Thyroid gland (tissue), 4 donors: ENCODE measurements around the gene CHPF. TPM values are rescaled to one million over a fixed set of nuclear protein-coding genes. Genes with fewer than 3 reads are reported as not detected.
A peak's percentile ranks its signal among the peaks of the same experiment; 100 is the strongest.

Experiments
- DNase-seq, 2 donors: peaks; one replicate each; pipeline ENCODE4 v3.0.0-alpha.2; 2019
- H3K27ac ChIP-seq, 3 donors: fragments of 200-600 bp; sonication (generic); 1 replicate in 2 of 3; 2 replicates in 1 of 3; pipeline ENCODE4 v1.5.1; 2016 to 2019; ENCODE audit warnings: mild to moderate bottlenecking in 1 of 3, moderate library complexity in 1 of 3
- H3K27me3 ChIP-seq: fragments of 200-600 bp; sonication (generic); one replicate; pipeline ENCODE4 v1.5.1; 2019
- H3K36me3 ChIP-seq, 2 donors: fragments of 200-600 bp; sonication (generic); one replicate each; pipeline ENCODE4 v1.5.1; 2016 to 2019
- H3K4me1 ChIP-seq, 2 donors: fragments of 200-600 bp; sonication (generic); one replicate each; pipeline ENCODE4 v1.5.1; 2017 to 2019
- H3K4me3 ChIP-seq, 3 donors: fragments of 200-600 bp; sonication (generic); replicated peaks in 1 of 3; 1 replicate in 2 of 3; 2 replicates in 1 of 3; pipeline ENCODE4 v1.5.1; 2016; ENCODE audit warnings: mild to moderate bottlenecking in 1 of 3
- H3K9me3 ChIP-seq: fragments of 200-600 bp; sonication (generic); one replicate; pipeline ENCODE4 v1.5.1; 2017
- POLR2A ChIP-seq, 2 donors: fragments of 450-650 bp; IDR thresholded peaks; one replicate each; pipeline ENCODE4 v1.6.1; 2017; ENCODE audit warnings: antibody characterized with exemption in 2 of 2, mild to moderate bottlenecking in 2 of 2, moderate library complexity in 1 of 2
- WGBS, 2 donors: methylation state at CpG; one replicate each; pipeline ENCODE4 v1.1.5; 2017; 5-methylcytosine and 5-hydroxymethylcytosine counted together
- intact Hi-C: fragments of 100-400 bp; cut with DNase I; formaldehyde crosslinking; loops from one replicate; pipeline ENCODE4 v1.15.1; 2023
- total RNA-seq, 4 donors: library from RNA; depleted of rRNA; stranded (reverse); fragments of >200 nt; gene quantifications; one replicate each; pipeline ENCODE4 v1.2.3, GENCODE V29; 2016
- TF ChIP-seq, protein P1 (sequence below), 6 experiments: fragments of 200-600 bp in 3 of 6; fragments of 450-650 bp in 3 of 6; sonication (generic) in 3 of 6; IDR thresholded peaks; one replicate each; pipeline ENCODE4 v1.5.1; 2016 to 2019; ENCODE audit warnings: antibody characterized with exemption in 6 of 6, mild to moderate bottlenecking in 2 of 6, inconsistent platforms in 1 of 6, moderate library complexity in 1 of 6

The CHPF gene
- total RNA-seq, 4 donors from 2014 or later = 57.2 to 194 (median 141) TPM

GRCh38 chr2:219553463-219553963 is 9.9 kb upstream of the CHPF start:
- DNase-seq = no peak
- intact Hi-C loops = no loop called here
- no peak overlapping the region for H3K4me3 ChIP-seq
- no peak overlapping the region for H3K27ac ChIP-seq
- peaks cover 16 to 21% of the 10 kb centered on the region in 2 donors for H3K4me1 ChIP-seq
- H3K36me3 ChIP-seq = no peaks in the 10 kb centered on the region
- TF ChIP-seq POLR2A (IDR thresholded peaks at IDR 0.05) = no peak
- TF ChIP-seq, protein P1, sequence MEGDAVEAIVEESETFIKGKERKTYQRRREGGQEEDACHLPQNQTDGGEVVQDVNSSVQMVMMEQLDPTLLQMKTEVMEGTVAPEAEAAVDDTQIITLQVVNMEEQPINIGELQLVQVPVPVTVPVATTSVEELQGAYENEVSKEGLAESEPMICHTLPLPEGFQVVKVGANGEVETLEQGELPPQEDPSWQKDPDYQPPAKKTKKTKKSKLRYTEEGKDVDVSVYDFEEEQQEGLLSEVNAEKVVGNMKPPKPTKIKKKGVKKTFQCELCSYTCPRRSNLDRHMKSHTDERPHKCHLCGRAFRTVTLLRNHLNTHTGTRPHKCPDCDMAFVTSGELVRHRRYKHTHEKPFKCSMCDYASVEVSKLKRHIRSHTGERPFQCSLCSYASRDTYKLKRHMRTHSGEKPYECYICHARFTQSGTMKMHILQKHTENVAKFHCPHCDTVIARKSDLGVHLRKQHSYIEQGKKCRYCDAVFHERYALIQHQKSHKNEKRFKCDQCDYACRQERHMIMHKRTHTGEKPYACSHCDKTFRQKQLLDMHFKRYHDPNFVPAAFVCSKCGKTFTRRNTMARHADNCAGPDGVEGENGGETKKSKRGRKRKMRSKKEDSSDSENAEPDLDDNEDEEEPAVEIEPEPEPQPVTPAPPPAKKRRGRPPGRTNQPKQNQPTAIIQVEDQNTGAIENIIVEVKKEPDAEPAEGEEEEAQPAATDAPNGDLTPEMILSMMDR (IDR thresholded peaks at IDR 0.05) = no peak
- H3K9me3 ChIP-seq = no peaks in the 10 kb centered on the region
- 70 to 77% methylated on average over 12 of the region's 12 CpGs for WGBS, 2 donors
- no peaks in the 10 kb centered on the region for H3K27me3 ChIP-seq

- peaks cover 16 to 21% of the 10 kb centered on the region in 2 donors for H3K4me1 ChIP-seq
- no peaks in the 10 kb centered on the region for H3K36me3 ChIP-seq
- H3K27ac ChIP-seq = no peak overlapping the region
- no peaks in the 10 kb centered on the region for H3K27me3 ChIP-seq
- peak overlapping the region in 2 of 3 donors; percentile 22 to 41 for H3K4me3 ChIP-seq
- intact Hi-C loops = no loop called here
- H3K9me3 ChIP-seq = no peaks in the 10 kb centered on the region
- no peak for DNase-seq
- WGBS, 2 donors = 12 to 37% methylated on average over 5 to 7 of the region's 7 CpGs
- TF ChIP-seq POLR2A (IDR thresholded peaks at IDR 0.05) = no peak
- TF ChIP-seq, protein P1 (IDR thresholded peaks at IDR 0.05) = no peak
These were observed 9.5 kb upstream of the CHPF start for GRCh38 chr2:219553168-219553417.

- H3K9me3 ChIP-seq = no peaks in the 10 kb centered on the region
- peak; percentile 88 for DNase-seq
- no peaks in the 10 kb centered on the region for H3K36me3 ChIP-seq
- intact Hi-C loops = no loop called here
- TF ChIP-seq POLR2A (IDR thresholded peaks at IDR 0.05) = peak in 1 of 2 donors; percentile 27
- TF ChIP-seq, protein P1 (IDR thresholded peaks at IDR 0.05) = no peak
- H3K4me3 ChIP-seq = peak overlapping the region; percentile 17 to 41 (median 22)
- H3K27me3 ChIP-seq = no peaks in the 10 kb centered on the region
- H3K4me1 ChIP-seq = peaks cover 16 to 21% of the 10 kb centered on the region in 2 donors
- WGBS, 2 donors = 0% methylated on average over 12 of the region's 99 CpGs; no CpG with 5 or more reads in 1 of the 2 donors
- H3K27ac ChIP-seq = peak overlapping the region in 1 of 3 donors; percentile 47
These were observed 9.0 kb upstream of the CHPF start for GRCh38 chr2:219552382-219553167.

- Histone ChIP-seq H3K27ac (peak overlapping the region in 1 of 3 donors; percentile 47), H3K9me3 (no peaks in the 10 kb centered on the region), H3K27me3 (no peaks in the 10 kb centered on the region), H3K36me3 (no peaks in the 10 kb centered on the region), H3K4me1 (peaks cover 16 to 21% of the 10 kb centered on the region in 2 donors), H3K4me3 (peak overlapping the region in 2 of 3 donors; percentile 17 to 41)
- WGBS, 2 donors = 6 to 8% methylated on average over 7 to 31 of the region's 54 CpGs
- intact Hi-C loops = no loop called here
- TF ChIP-seq, protein P1 (IDR thresholded peaks at IDR 0.05) = no peak
- no peak for TF ChIP-seq POLR2A (IDR thresholded peaks at IDR 0.05)
- peak; percentile 61 to 75 for DNase-seq
These were observed 8.1 kb upstream of the CHPF start for GRCh38 chr2:219551441-219552381.
